OCI-LY7 (cell line): Measurements from ENCODE around the gene SP5. TPM values are rescaled to one million over a fixed set of nuclear protein-coding genes. Genes with fewer than 3 reads are reported as not detected.

Experiments
- BruUV-seq: library from RNA; stranded (reverse); fragments of 400-500 nt; replicated peaks from 2 replicates; lab custom pipeline; 2021; lab: Mats Ljungman, UMichigan
- CTCF ChIA-PET: fragments of 300-600 bp; sonication (Branson Sonifier 250); formaldehyde crosslinking; loops from one replicate; lab custom pipeline; 2022; ENCODE audit warnings: antibody characterized with exemption; ENCODE audit not compliant: unreplicated experiment; lab: Charles Lee
- POLR2A ChIA-PET: fragments of 300-600 bp; sonication (Branson Sonifier 250); formaldehyde crosslinking; loops from one replicate; lab custom pipeline; 2022; ENCODE audit warnings: antibody characterized with exemption; lab: Charles Lee
- DNase-seq: peaks from one replicate; pipeline ENCODE4 v3.0.0-alpha.2; 2015; ENCODE audit warnings: low spot score
- H2AFZ ChIP-seq: fragments of 200-600 bp; sonication (generic), shearing (Covaris generic); 2 replicates; pipeline ENCODE4 v1.6.1; 2014; ENCODE audit warnings: mild to moderate bottlenecking, antibody characterized with exemption, low read length, moderate library complexity
- H3K27ac ChIP-seq: fragments of 200-600 bp; sonication (generic); 2 replicates; pipeline ENCODE4 v1.5.1; 2014; ENCODE audit warnings: mixed run types, low read depth, mild to moderate bottlenecking, moderate library complexity, low read length, inconsistent platforms; ENCODE audit not compliant: poor library complexity, severe bottlenecking
- H3K36me3 ChIP-seq: fragments of 200-600 bp; sonication (generic); 2 replicates; pipeline ENCODE4 v1.6.1; 2014; ENCODE audit warnings: mild to moderate bottlenecking, antibody characterized with exemption, low read length, moderate library complexity, mixed read lengths; ENCODE audit not compliant: insufficient read depth
- H3K4me1 ChIP-seq: fragments of 200-600 bp; sonication (generic); 2 replicates; pipeline ENCODE4 v1.5.1; 2014; ENCODE audit warnings: mild to moderate bottlenecking, low read length; ENCODE audit not compliant: insufficient read depth, poor library complexity, severe bottlenecking
- H3K4me2 ChIP-seq: fragments of 200-600 bp; sonication (generic); 2 replicates; pipeline ENCODE4 v1.6.1; 2014; ENCODE audit warnings: mild to moderate bottlenecking, low read length
- H3K4me3 ChIP-seq: fragments of 200-600 bp; sonication (generic); 2 replicates; pipeline ENCODE4 v1.5.1; 2014; ENCODE audit warnings: mild to moderate bottlenecking, low read depth, low read length; ENCODE audit not compliant: poor library complexity, severe bottlenecking
- H3K79me2 ChIP-seq: fragments of 200-600 bp; sonication (generic); 2 replicates; pipeline ENCODE4 v1.6.1; 2016; ENCODE audit warnings: low read depth, mild to moderate bottlenecking, low read length, moderate library complexity, mixed read lengths; ENCODE audit not compliant: insufficient read depth
- H3K9me2 ChIP-seq: fragments of 200-600 bp; sonication (generic); 2 replicates; pipeline ENCODE4 v1.6.1; 2016; ENCODE audit warnings: mild to moderate bottlenecking, low read length, mixed read lengths; ENCODE audit not compliant: insufficient read depth
- H3K9me3 ChIP-seq: fragments of 200-600 bp; sonication (generic); 2 replicates; pipeline ENCODE4 v1.6.1; 2014; ENCODE audit warnings: mild to moderate bottlenecking, mixed run types, low read length, mixed read lengths
- H4K20me1 ChIP-seq: fragments of 200-600 bp; sonication (generic); 2 replicates; pipeline ENCODE4 v1.6.1; 2014; ENCODE audit warnings: mild to moderate bottlenecking, antibody characterized with exemption, low read length, moderate library complexity, mixed read lengths; ENCODE audit not compliant: insufficient read depth
- EZH2phosphoT487 ChIP-seq: fragments of 200-600 bp; sonication (generic); IDR thresholded peaks from 2 replicates; pipeline ENCODE4 v1.6.1; 2018; ENCODE audit warnings: low read depth, borderline replicate concordance, mild to moderate bottlenecking, mixed run types, antibody characterized with exemption, low read length, moderate library complexity, mixed read lengths
- intact Hi-C: fragments of 100-400 bp; cut with micrococcal nuclease; formaldehyde crosslinking; loops from one replicate; pipeline ENCODE4 v1.10.0; 2022; ENCODE audit not compliant: unreplicated experiment
- small RNA-seq: library from RNA; depleted of rRNA; stranded (forward); fragments of <200 nt; gene quantifications from one replicate; pipeline ENCODE3, GENCODE V24; 2014
- total RNA-seq, 2 experiments: library from RNA; depleted of rRNA in 1 of 2; stranded (reverse); fragments of >200 nt in 1 of 2; shearing (Covaris generic) in 1 of 2; gene quantifications; 2 replicates each; pipeline ENCODE4 v1.2.3, GENCODE V29; 2014 to 2022
- TF ChIP-seq, protein P1 (sequence below): fragments of 200-600 bp; sonication (generic); conservative IDR thresholded peaks from 2 replicates; pipeline ENCODE4 v1.5.1; 2014; ENCODE audit warnings: mild to moderate bottlenecking, antibody characterized with exemption, low read length, moderate library complexity, mixed read lengths

The SP5 gene
- total RNA-seq, 2 experiments from 2014 or later: not detected

DNA sequence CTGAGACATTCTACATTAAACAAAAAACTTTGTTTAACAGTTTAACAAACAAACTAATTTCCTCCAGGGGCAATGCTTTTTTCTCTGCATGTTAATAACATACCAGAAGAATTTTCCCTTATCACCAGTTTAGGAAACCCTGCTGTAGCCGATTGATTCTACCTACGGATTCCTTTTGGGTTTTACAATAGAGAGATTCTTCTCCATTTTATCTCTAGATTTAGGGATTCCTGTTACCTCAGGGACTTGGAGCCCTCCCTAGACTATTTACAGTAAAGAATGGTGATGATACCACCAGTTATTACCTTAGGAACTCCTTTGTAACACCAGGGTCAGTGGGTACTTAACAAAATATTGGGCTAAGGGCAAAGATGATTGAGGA, 49.7 kb downstream of the SP5 start:
- no peaks in the 10 kb centered on the region for H3K4me1 ChIP-seq
- CTCF ChIA-PET: no interaction called here
- intact Hi-C loops: no loop called here
- no peaks in the 10 kb centered on the region for H3K36me3 ChIP-seq
- H3K4me2 ChIP-seq: no peak overlapping the region
- BruUV-seq: no TSS peak
- TF ChIP-seq EZH2phosphoT487: no peak
- TF ChIP-seq, protein P1, sequence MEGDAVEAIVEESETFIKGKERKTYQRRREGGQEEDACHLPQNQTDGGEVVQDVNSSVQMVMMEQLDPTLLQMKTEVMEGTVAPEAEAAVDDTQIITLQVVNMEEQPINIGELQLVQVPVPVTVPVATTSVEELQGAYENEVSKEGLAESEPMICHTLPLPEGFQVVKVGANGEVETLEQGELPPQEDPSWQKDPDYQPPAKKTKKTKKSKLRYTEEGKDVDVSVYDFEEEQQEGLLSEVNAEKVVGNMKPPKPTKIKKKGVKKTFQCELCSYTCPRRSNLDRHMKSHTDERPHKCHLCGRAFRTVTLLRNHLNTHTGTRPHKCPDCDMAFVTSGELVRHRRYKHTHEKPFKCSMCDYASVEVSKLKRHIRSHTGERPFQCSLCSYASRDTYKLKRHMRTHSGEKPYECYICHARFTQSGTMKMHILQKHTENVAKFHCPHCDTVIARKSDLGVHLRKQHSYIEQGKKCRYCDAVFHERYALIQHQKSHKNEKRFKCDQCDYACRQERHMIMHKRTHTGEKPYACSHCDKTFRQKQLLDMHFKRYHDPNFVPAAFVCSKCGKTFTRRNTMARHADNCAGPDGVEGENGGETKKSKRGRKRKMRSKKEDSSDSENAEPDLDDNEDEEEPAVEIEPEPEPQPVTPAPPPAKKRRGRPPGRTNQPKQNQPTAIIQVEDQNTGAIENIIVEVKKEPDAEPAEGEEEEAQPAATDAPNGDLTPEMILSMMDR: no peak
- H3K79me2 ChIP-seq: no peaks in the 10 kb centered on the region
- no peak for DNase-seq
- H3K9me2 ChIP-seq: no peaks in the 10 kb centered on the region
- H3K4me3 ChIP-seq: no peak overlapping the region
- H3K9me3 ChIP-seq: no peaks in the 10 kb centered on the region
- POLR2A ChIA-PET: no interaction called here
- no peak overlapping the region for H3K27ac ChIP-seq
- H4K20me1 ChIP-seq: no peaks in the 10 kb centered on the region
- H2AFZ ChIP-seq: no peak overlapping the region

DNA sequence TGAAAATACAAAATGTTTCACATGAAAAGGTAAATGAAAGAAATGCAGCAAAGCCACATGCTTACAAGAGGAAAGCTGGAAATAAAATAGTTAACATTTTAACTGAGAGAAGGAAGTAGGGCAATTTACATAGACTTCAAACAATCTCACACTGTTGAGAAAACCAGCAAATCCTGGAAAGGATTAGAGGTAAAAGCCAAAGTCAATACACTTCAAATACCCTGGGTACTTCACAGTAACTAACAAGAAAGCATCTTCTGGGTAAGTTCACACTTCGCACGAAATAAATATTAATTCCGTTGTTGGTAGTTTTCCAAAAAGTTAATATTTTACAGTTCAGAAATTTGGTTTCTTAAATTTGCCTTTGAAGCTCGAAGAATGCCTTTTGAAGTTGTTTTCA, 51.6 kb downstream of the SP5 start:
- ChIA-PET CTCF (no interaction called here), POLR2A (no interaction called here)
- Histone ChIP-seq H3K9me2 (no peaks in the 10 kb centered on the region), H3K27ac (no peak overlapping the region), H3K4me3 (no peak overlapping the region), H3K9me3 (no peaks in the 10 kb centered on the region), H3K4me2 (no peak overlapping the region), H2AFZ (no peak overlapping the region), H3K4me1 (no peaks in the 10 kb centered on the region), H3K79me2 (no peaks in the 10 kb centered on the region), H4K20me1 (no peaks in the 10 kb centered on the region), H3K36me3 (no peaks in the 10 kb centered on the region)
- intact Hi-C loops: no loop called here
- no peak for TF ChIP-seq EZH2phosphoT487
- TF ChIP-seq, protein P1: no peak
- BruUV-seq: no TSS peak
- no peak for DNase-seq

Small RNA genes lying within 50 kb of the gene (small RNA-seq; reads per million reads assigned to genes)
- gene RF02271: not detected

Other genes starting within 250 kb of the SP5 start
- gene ERICH2, start 55.0 kb downstream of the SP5 start, total RNA-seq (2014; rRNA removed; shearing (Covaris generic)): not detected in 2 replicates
- not detected in 2 replicates for gene ERICH2, start 55.0 kb downstream of the SP5 start, total RNA-seq (2022)
- not detected in 2 replicates for gene GAD1, start 101.5 kb downstream of the SP5 start, total RNA-seq (2014; rRNA removed; shearing (Covaris generic))
- gene GAD1, start 101.5 kb downstream of the SP5 start, total RNA-seq (2022): not detected in 2 replicates
- gene GORASP2, start 213.9 kb downstream of the SP5 start, total RNA-seq (2014; rRNA removed; shearing (Covaris generic)): 30.7 and 44.2 TPM in 2 replicates
- 84.8 and 94.3 TPM in 2 replicates for gene GORASP2, start 213.9 kb downstream of the SP5 start, total RNA-seq (2022)